Endothelial cell of umbilical vein (primary cell): Measurements from ENCODE around the gene TRPM3. TPM values are rescaled to one million over a fixed set of nuclear protein-coding genes. Genes with fewer than 3 reads are reported as not detected.

Experiments used
- BruUV-seq: library from RNA; stranded (reverse); fragments of 400-500 nt; replicated peaks from 2 replicates; lab custom pipeline; 2021; lab: Mats Ljungman, UMichigan
- CTCF ChIA-PET: fragments of 300-600, 350-600 bp; sonication (Branson Sonifier 250); formaldehyde crosslinking; loops from one replicate; lab custom pipeline; 2021; ENCODE audit warnings: antibody characterized with exemption, inconsistent platforms; lab: Charles Lee
- POLR2A ChIA-PET: fragments of 300-600, 350-600 bp; sonication (Branson Sonifier 250); formaldehyde crosslinking; loops from one replicate; lab custom pipeline; 2021; ENCODE audit warnings: antibody characterized with exemption, inconsistent platforms; lab: Charles Lee
- DNase-seq: peaks from one replicate; pipeline ENCODE4 v3.0.0-alpha.2; 2011; ENCODE audit warnings: low read depth, low spot score
- FAIRE-seq: peaks from 2 replicates; lab custom pipeline; 2011; peaks lifted over from hg19 to GRCh38; lab: Jason Lieb, UNC
- H2AFZ ChIP-seq: 2 replicates; pipeline ENCODE4 v1.6.0; 2012; ENCODE audit warnings: low read depth, low read length, control low read depth, inconsistent platforms
- H3K27ac ChIP-seq: 2 replicates; pipeline ENCODE4 v1.5.1; 2011; ENCODE audit warnings: low read depth, mild to moderate bottlenecking, control low read depth, low read length, moderate library complexity; ENCODE audit not compliant: insufficient read depth
- H3K27me3 ChIP-seq, 2 experiments: 2 replicates each; pipeline versions ENCODE4 v1.6.0 to v1.6.1; 2011; ENCODE audit warnings: low read length in 2 of 2, mixed read lengths in 1 of 2; ENCODE audit not compliant: control insufficient read depth in 2 of 2, insufficient read depth in 2 of 2
- H3K36me3 ChIP-seq, 2 experiments: 2 replicates in 1 of 2; 3 replicates in 1 of 2; pipeline ENCODE4 v1.5.1; 2011; ENCODE audit warnings: low read length in 2 of 2, mild to moderate bottlenecking in 1 of 2, moderate library complexity in 1 of 2; ENCODE audit not compliant: control insufficient read depth in 2 of 2, insufficient read depth in 2 of 2; ENCODE audit errors: extremely low read depth in 1 of 2
- H3K4me1 ChIP-seq: 3 replicates; pipeline ENCODE4 v1.5.1; 2011; ENCODE audit warnings: mild to moderate bottlenecking, low read length; ENCODE audit not compliant: control insufficient read depth, insufficient read depth; ENCODE audit errors: extremely low read depth
- H3K4me2 ChIP-seq: 2 replicates; pipeline ENCODE4 v1.6.1; 2011; ENCODE audit warnings: low read length, control low read depth, mixed read lengths; ENCODE audit not compliant: insufficient read depth
- H3K4me3 ChIP-seq, 3 experiments: fragments of 200-600 bp in 1 of 3; sonication (generic), shearing (Covaris generic) in 1 of 3; replicated peaks in 1 of 3; 2 replicates each; pipeline ENCODE4 v1.5.1; 2011 to 2016; ENCODE audit warnings: control low read depth in 3 of 3, low read length in 3 of 3, mild to moderate bottlenecking in 2 of 3, inconsistent platforms in 1 of 3, low read depth in 1 of 3, moderate library complexity in 1 of 3; ENCODE audit not compliant: insufficient read depth in 1 of 3
- H3K79me2 ChIP-seq: 2 replicates; pipeline ENCODE4 v1.6.0; 2012; ENCODE audit warnings: low read length, inconsistent platforms; ENCODE audit not compliant: control insufficient read depth, insufficient read depth
- H3K9ac ChIP-seq: replicated peaks from 2 replicates; pipeline ENCODE3; 2011; ENCODE audit warnings: low read length, control low read depth; ENCODE audit not compliant: insufficient read depth; ENCODE audit errors: extremely low read depth
- H3K9me1 ChIP-seq: replicated peaks from 3 replicates; pipeline ENCODE4 v1.6.0; 2011; ENCODE audit warnings: mild to moderate bottlenecking, low read length; ENCODE audit not compliant: control insufficient read depth, insufficient read depth; ENCODE audit errors: extremely low read depth
- H3K9me3 ChIP-seq: replicated peaks from 2 replicates; pipeline ENCODE4 v1.5.1; 2012; ENCODE audit warnings: low read length, inconsistent platforms; ENCODE audit not compliant: control insufficient read depth, insufficient read depth
- H4K20me1 ChIP-seq: replicated peaks from 2 replicates; pipeline ENCODE3; 2011; ENCODE audit warnings: mild to moderate bottlenecking, low read length; ENCODE audit not compliant: control insufficient read depth, insufficient read depth; ENCODE audit errors: extremely low read depth
- EZH2 ChIP-seq: IDR thresholded peaks from 2 replicates; pipeline ENCODE4 v1.6.1; 2012; ENCODE audit warnings: borderline replicate concordance, low read depth, mild to moderate bottlenecking, moderate library complexity, low read length, inconsistent platforms; ENCODE audit not compliant: severe bottlenecking
- FOS ChIP-seq: IDR thresholded peaks from 2 replicates; pipeline ENCODE4 v1.6.1; 2011; ENCODE audit warnings: mild to moderate bottlenecking, low read length, moderate library complexity, borderline replicate concordance; ENCODE audit not compliant: insufficient read depth
- GATA2 ChIP-seq: IDR thresholded peaks from 2 replicates; pipeline ENCODE4 v1.7.0; 2011; ENCODE audit warnings: low read depth, mild to moderate bottlenecking, moderate library complexity, mixed read lengths, low read length; ENCODE audit not compliant: insufficient read length, insufficient read depth
- JUN ChIP-seq: IDR thresholded peaks from 2 replicates; pipeline ENCODE4 v1.6.1; 2011; ENCODE audit warnings: borderline replicate concordance, low read depth; ENCODE audit not compliant: insufficient read length, insufficient read depth
- MYC ChIP-seq: IDR thresholded peaks from one replicate; pipeline ENCODE4 v1.6.1; 2011; ENCODE audit warnings: mild to moderate bottlenecking, low read depth, low read length
- POLR2A ChIP-seq: IDR thresholded peaks from 2 replicates; pipeline ENCODE4 v1.6.1; 2012; ENCODE audit warnings: low read depth, mild to moderate bottlenecking, control low read depth, low read length
- POLR2AphosphoS5 ChIP-seq: IDR thresholded peaks from 2 replicates; pipeline ENCODE4 v1.6.1; 2012; ENCODE audit warnings: low read depth, mild to moderate bottlenecking, control low read depth, low read length, moderate library complexity; ENCODE audit not compliant: insufficient read depth
- dilution Hi-C: fragments of 300-500 bp; cut with MboI; formaldehyde crosslinking; loops from one replicate; pipeline ENCODE4 v1.15.0; 2019; ENCODE audit warnings: low sequenced_read_pairs; ENCODE audit not compliant: extremely low pct_ligation_motif_present
- intact Hi-C: fragments of 100-400 bp; cut with micrococcal nuclease; formaldehyde crosslinking; loops from one replicate; pipeline ENCODE4 v1.10.0; 2022
- polyA plus RNA-seq, 4 experiments: library from polyadenylated mRNA; depleted of rRNA in 3 of 4; stranded (reverse) in 3 of 4; unstranded in 1 of 4; fragments of >200 nt; gene quantifications; 2 replicates each; pipeline versions ENCODE4 v1.2.1 to v1.2.3, GENCODE V29; 2011 to 2012; ENCODE audit warnings: missing spikeins in 1 of 4
- total RNA-seq: library from RNA; stranded (reverse); gene quantifications from 2 replicates; pipeline ENCODE4 v1.2.3, GENCODE V29; 2021
- TF ChIP-seq, protein P1 (sequence below): IDR thresholded peaks from 2 replicates; pipeline ENCODE4 v1.6.1; 2011; ENCODE audit not compliant: insufficient read depth, insufficient read length
- TF ChIP-seq, protein P2 (sequence below), 2 donors: IDR thresholded peaks; 1 replicate in 1 of 2; 2 replicates in 1 of 2; pipeline ENCODE4 v1.5.1; 2011; ENCODE audit warnings: low read length in 2 of 2, mild to moderate bottlenecking in 2 of 2, moderate library complexity in 2 of 2, control low read depth in 1 of 2, inconsistent platforms in 1 of 2, low read depth in 1 of 2; ENCODE audit not compliant: insufficient read depth in 1 of 2; ENCODE audit errors: extremely low read depth in 1 of 2

The TRPM3 gene
- total and polyA plus RNA-seq, 2 donors (not counting 3 experiments of a cell fraction or from before 2014, with no cell fraction given) = 0.17 to 0.33 TPM

DNA sequence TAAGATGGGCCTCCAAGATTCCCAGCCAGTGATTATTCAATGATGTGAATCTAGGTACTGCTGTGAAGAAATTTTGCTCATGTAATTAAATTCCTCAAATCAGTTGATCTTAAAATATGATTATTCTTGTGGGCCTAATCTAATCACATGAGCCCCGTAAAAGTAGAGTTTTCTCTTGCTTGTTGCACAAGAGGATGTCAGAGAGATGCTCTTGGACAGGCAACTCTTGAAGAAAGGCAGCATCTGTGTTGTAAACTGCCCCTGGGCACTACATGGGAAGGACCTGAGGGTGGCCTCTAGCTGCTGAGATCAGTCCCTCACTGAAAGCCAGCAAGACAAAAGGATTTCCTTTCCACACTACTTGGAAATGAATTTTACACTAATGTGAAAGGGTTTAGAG, 132.9 kb downstream of the TRPM3 start:
- no peaks in the 10 kb centered on the region for H3K79me2 ChIP-seq
- POLR2A ChIA-PET = no interaction called here
- TF ChIP-seq POLR2AphosphoS5 (no peak), EZH2 (no peak), POLR2A (no peak), JUN (no peak), FOS (no peak), GATA2 (no peak), MYC (no peak)
- TF ChIP-seq, protein P1, sequence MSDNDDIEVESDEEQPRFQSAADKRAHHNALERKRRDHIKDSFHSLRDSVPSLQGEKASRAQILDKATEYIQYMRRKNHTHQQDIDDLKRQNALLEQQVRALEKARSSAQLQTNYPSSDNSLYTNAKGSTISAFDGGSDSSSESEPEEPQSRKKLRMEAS = no peak
- TF ChIP-seq, protein P2, sequence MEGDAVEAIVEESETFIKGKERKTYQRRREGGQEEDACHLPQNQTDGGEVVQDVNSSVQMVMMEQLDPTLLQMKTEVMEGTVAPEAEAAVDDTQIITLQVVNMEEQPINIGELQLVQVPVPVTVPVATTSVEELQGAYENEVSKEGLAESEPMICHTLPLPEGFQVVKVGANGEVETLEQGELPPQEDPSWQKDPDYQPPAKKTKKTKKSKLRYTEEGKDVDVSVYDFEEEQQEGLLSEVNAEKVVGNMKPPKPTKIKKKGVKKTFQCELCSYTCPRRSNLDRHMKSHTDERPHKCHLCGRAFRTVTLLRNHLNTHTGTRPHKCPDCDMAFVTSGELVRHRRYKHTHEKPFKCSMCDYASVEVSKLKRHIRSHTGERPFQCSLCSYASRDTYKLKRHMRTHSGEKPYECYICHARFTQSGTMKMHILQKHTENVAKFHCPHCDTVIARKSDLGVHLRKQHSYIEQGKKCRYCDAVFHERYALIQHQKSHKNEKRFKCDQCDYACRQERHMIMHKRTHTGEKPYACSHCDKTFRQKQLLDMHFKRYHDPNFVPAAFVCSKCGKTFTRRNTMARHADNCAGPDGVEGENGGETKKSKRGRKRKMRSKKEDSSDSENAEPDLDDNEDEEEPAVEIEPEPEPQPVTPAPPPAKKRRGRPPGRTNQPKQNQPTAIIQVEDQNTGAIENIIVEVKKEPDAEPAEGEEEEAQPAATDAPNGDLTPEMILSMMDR (IDR thresholded peaks at IDR 0.05; ENCODE audit: extremely low read depth in 1 of 2, insufficient read depth in 1 of 2, low read depth in 1 of 2, low read length in 2 of 2) = no peak
- H3K4me1 ChIP-seq = no peaks in the 10 kb centered on the region
- no peak overlapping the region for H3K4me2 ChIP-seq
- no TSS peak for BruUV-seq
- DNase-seq = no peak
- no peaks in the 10 kb centered on the region for H3K9me1 ChIP-seq
- no peak overlapping the region for H2AFZ ChIP-seq
- H3K27ac ChIP-seq = no peak overlapping the region
- intact Hi-C loops = no loop called here
- no peaks in the 10 kb centered on the region for H3K36me3 ChIP-seq
- no peak overlapping the region for H3K4me3 ChIP-seq
- no peak overlapping the region for H3K9ac ChIP-seq
- dilution Hi-C loops = no loop called here
- CTCF ChIA-PET = no interaction called here
- H3K9me3 ChIP-seq = peaks cover 2% of the 10 kb centered on the region
- no peaks in the 10 kb centered on the region for H4K20me1 ChIP-seq
- peaks cover 0 to 10% of the 10 kb centered on the region in 2 experiments for H3K27me3 ChIP-seq
- no peak for FAIRE-seq
